HFFc6 (cell line): ENCODE data around the gene GLI2. TPM values are rescaled to one million over a fixed set of nuclear protein-coding genes. Genes with fewer than 3 reads are reported as not detected.

ENCODE experiments used
- DNase-seq: peaks from one replicate; pipeline ENCODE4 v3.0.0-alpha.2; 2018
- H3K27ac Mint-ChIP-seq: 2 replicates; pipeline ENCODE4 v1.8.0; 2020; ENCODE audit warnings: mild to moderate bottlenecking, mixed read lengths
- H3K27me3 Mint-ChIP-seq: 2 replicates; pipeline ENCODE4 v1.8.0; 2021; ENCODE audit warnings: mild to moderate bottlenecking, moderate library complexity, mixed read lengths; ENCODE audit not compliant: insufficient read depth
- H3K36me3 Mint-ChIP-seq: 2 replicates; pipeline ENCODE4 v1.8.0; 2021; ENCODE audit warnings: low read depth, mixed read lengths
- H3K4me1 Mint-ChIP-seq: 2 replicates; pipeline ENCODE4 v1.8.0; 2020; ENCODE audit warnings: low read depth, mixed read lengths
- H3K4me3 Mint-ChIP-seq: 2 replicates; pipeline ENCODE4 v1.8.0; 2020; ENCODE audit warnings: mild to moderate bottlenecking, moderate library complexity, mixed read lengths
- H3K9me3 Mint-ChIP-seq: 2 replicates; pipeline ENCODE4 v1.8.0; 2020; ENCODE audit warnings: mild to moderate bottlenecking, mixed read lengths
- CTCF ChIP-seq: fragments of 200-600 bp; sonication (generic); IDR thresholded peaks from 2 replicates; pipeline ENCODE4 v1.5.0; 2021; ENCODE audit warnings: antibody characterized with exemption, mild to moderate bottlenecking
- total RNA-seq, 6 experiments: library from RNA; stranded (reverse); fragmentation: NEBNext Ultra II Directional; extraction: Animal tissue kit (Norgen Biotek cat#: 25700); gene quantifications; 2 replicates in 1 of 6; 3 replicates in 5 of 6; pipeline ENCODE4 v1.2.3, GENCODE V29; 2021

GLI2 gene
- total RNA-seq, 6 experiments from 2014 or later: 40.2 to 46.1 (median 41.9) TPM

- DNase-seq: no peak
- no peak overlapping the region for H3K4me3 Mint-ChIP-seq
- no peak for TF ChIP-seq CTCF
- H3K27ac Mint-ChIP-seq: no peak overlapping the region
- H3K9me3 Mint-ChIP-seq: no peaks in the 10 kb centered on the region
- peaks cover 32% of the 10 kb centered on the region for H3K4me1 Mint-ChIP-seq
- no peaks in the 10 kb centered on the region; the same call in 1 of the 2 replicates for H3K36me3 Mint-ChIP-seq
- H3K27me3 Mint-ChIP-seq: peaks cover 7% of the 10 kb centered on the region
These were observed 44.3 kb upstream of the GLI2 start for GRCh38 chr2:120691410-120691809.

GRCh38 chr2:120692691-120693090 is 43.0 kb upstream of the GLI2 start:
- no peak overlapping the region; the same call in 1 of the 2 replicates for H3K27ac Mint-ChIP-seq
- no peaks in the 10 kb centered on the region; the same call in 1 of the 2 replicates for H3K36me3 Mint-ChIP-seq
- TF ChIP-seq CTCF: no peak
- no peak overlapping the region for H3K4me3 Mint-ChIP-seq
- peaks cover 5% of the 10 kb centered on the region for H3K27me3 Mint-ChIP-seq
- peaks cover 29% of the 10 kb centered on the region for H3K4me1 Mint-ChIP-seq
- no peaks in the 10 kb centered on the region for H3K9me3 Mint-ChIP-seq
- DNase-seq: peak; percentile 13

DNA sequence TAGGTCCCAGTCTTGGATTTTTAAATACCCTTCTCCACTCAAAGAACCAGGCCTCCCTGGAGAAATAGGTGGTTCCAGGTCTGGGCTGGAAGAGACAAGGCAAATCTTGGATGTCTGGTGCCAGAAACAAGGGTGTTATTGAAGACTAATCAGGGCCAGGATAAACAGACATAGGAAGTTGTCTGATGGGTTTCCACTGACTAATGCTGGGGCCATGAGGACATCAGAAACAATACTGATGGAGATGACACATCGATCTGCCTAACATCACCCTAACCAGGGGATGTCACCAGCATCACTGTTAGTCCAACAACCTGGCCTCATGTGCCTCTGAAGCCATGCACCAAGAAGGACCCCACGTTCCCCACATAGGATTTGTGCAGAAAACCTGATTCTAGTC is 42.5 kb upstream of the GLI2 start:
- Mint-ChIP-seq H3K4me3 (no peak overlapping the region), H3K36me3 (no peaks in the 10 kb centered on the region; the same call in 1 of the 2 replicates), H3K27ac (no peak overlapping the region; the same call in 1 of the 2 replicates), H3K27me3 (peaks cover 5% of the 10 kb centered on the region), H3K9me3 (no peaks in the 10 kb centered on the region), H3K4me1 (peaks cover 25% of the 10 kb centered on the region)
- no peak for TF ChIP-seq CTCF
- no peak for DNase-seq

GRCh38 chr2:120694034-120694433 is 41.6 kb upstream of the GLI2 start:
- no peak for DNase-seq

GRCh38 chr2:120697471-120697870 is 38.2 kb upstream of the GLI2 start:
- peaks cover 8% of the 10 kb centered on the region; the same call in 1 of the 2 replicates for H3K36me3 Mint-ChIP-seq
- H3K27me3 Mint-ChIP-seq: no peaks in the 10 kb centered on the region; the same call in 1 of the 2 replicates
- H3K27ac Mint-ChIP-seq: no peak overlapping the region
- H3K4me1 Mint-ChIP-seq: peaks cover 33% of the 10 kb centered on the region
- no peak for TF ChIP-seq CTCF
- no peak for DNase-seq
- H3K4me3 Mint-ChIP-seq: no peak overlapping the region
- H3K9me3 Mint-ChIP-seq: no peaks in the 10 kb centered on the region

More at GRCh38 chr2:120694034-120694433, 41.6 kb upstream of the GLI2 start:
- H3K36me3 Mint-ChIP-seq: peaks cover 5% of the 10 kb centered on the region; the same call in 1 of the 2 replicates
- no peak for TF ChIP-seq CTCF
- no peaks in the 10 kb centered on the region for H3K9me3 Mint-ChIP-seq
- peaks cover 25% of the 10 kb centered on the region for H3K4me1 Mint-ChIP-seq
- H3K27me3 Mint-ChIP-seq: peaks cover 5% of the 10 kb centered on the region
- H3K27ac Mint-ChIP-seq: no peak overlapping the region
- no peak overlapping the region for H3K4me3 Mint-ChIP-seq

GRCh38 chr2:120699292-120699691 is 36.4 kb upstream of the GLI2 start:
- no peak for TF ChIP-seq CTCF
- no peaks in the 10 kb centered on the region; the same call in 1 of the 2 replicates for H3K27me3 Mint-ChIP-seq
- H3K4me1 Mint-ChIP-seq: peaks cover 41% of the 10 kb centered on the region
- H3K9me3 Mint-ChIP-seq: no peaks in the 10 kb centered on the region
- H3K27ac Mint-ChIP-seq: no peak overlapping the region
- no peak for DNase-seq
- H3K36me3 Mint-ChIP-seq: peaks cover 8% of the 10 kb centered on the region; the same call in 1 of the 2 replicates
- H3K4me3 Mint-ChIP-seq: no peak overlapping the region
